ENCODE results near the gene SSH2. TPM values are rescaled to one million over a fixed set of nuclear protein-coding genes. Genes with fewer than 3 reads are reported as not detected.

Gene SSH2
- total RNA-seq, 1 donor from 2014 or later: 23.0 TPM

DNA sequence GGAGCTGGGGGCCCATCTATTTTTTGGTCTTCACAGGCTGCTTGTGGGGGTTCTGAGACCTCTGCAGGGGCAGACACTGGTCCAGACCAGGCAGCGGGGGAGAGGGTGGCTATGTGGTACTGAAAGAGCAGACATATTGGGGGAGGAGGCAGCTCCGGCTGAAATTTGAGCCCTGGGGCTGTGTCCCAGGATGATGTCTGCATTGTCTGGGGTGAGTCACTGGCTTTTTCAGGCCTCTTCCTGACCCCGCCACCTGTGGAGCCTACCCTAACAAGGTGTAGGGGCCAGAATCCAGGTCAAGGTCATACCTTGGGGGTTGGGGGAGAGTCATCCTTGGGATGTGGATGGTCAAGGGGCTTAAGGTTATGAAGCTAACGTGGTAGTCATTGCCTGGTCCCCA lies 309.8 kb downstream of the SSH2 start:
- Histone ChIP-seq H3K9ac (ENCODE audit: low read depth in 1 of 3, low read length in 3 of 3) (peak overlapping the region; percentile 66 to 97 (median 94)), H3K4me3 (ENCODE audit: low read length in 3 of 3) (peak overlapping the region; percentile 76 to 90 (median 79)), H3K4me1 (ENCODE audit: control insufficient read depth in 3 of 3, insufficient read depth in 3 of 3, low read length in 3 of 3) (peaks cover 79 to 83% (median 83%) of the 10 kb centered on the region in 3 donors), H3K27me3 (ENCODE audit: control insufficient read depth in 3 of 3, insufficient read depth in 3 of 3, low read length in 3 of 3) (no peaks in the 10 kb centered on the region), H3K27ac (ENCODE audit: low read depth, low read length) (peak overlapping the region; percentile 97), H3K9me3 (ENCODE audit: control insufficient read depth in 3 of 3, low read length in 3 of 3) (no peaks in the 10 kb centered on the region), H3K36me3 (ENCODE audit: control insufficient read depth in 3 of 3, insufficient read depth in 3 of 3, low read length in 3 of 3) (peaks cover 22 to 43% (median 23%) of the 10 kb centered on the region in 3 donors)

GRCh38 chr17:29619251-29619650 lies 310.8 kb downstream of the SSH2 start:
- Histone ChIP-seq H3K27ac (ENCODE audit: low read depth, low read length) (peak overlapping the region; percentile 97), H3K4me3 (ENCODE audit: low read length in 3 of 3) (peak overlapping the region; percentile 76 to 90 (median 79)), H3K9ac (ENCODE audit: low read depth in 1 of 3, low read length in 3 of 3) (peak overlapping the region; percentile 74 to 97 (median 94)), H3K9me3 (ENCODE audit: control insufficient read depth in 3 of 3, low read length in 3 of 3) (no peaks in the 10 kb centered on the region), H3K4me1 (ENCODE audit: control insufficient read depth in 3 of 3, insufficient read depth in 3 of 3, low read length in 3 of 3) (peaks cover 84 to 86% (median 85%) of the 10 kb centered on the region in 3 donors), H3K36me3 (ENCODE audit: control insufficient read depth in 3 of 3, insufficient read depth in 3 of 3, low read length in 3 of 3) (peaks cover 26 to 43% (median 30%) of the 10 kb centered on the region in 3 donors), H3K27me3 (ENCODE audit: control insufficient read depth in 3 of 3, insufficient read depth in 3 of 3, low read length in 3 of 3) (no peaks in the 10 kb centered on the region)

GRCh38 chr17:29618272-29619065 lies 311.6 kb downstream of the SSH2 start:
- Histone ChIP-seq H3K27ac (ENCODE audit: low read depth, low read length) (peak overlapping the region; percentile 97), H3K4me1 (ENCODE audit: control insufficient read depth in 3 of 3, insufficient read depth in 3 of 3, low read length in 3 of 3) (peaks cover 86 to 88% (median 88%) of the 10 kb centered on the region in 3 donors), H3K9me3 (ENCODE audit: control insufficient read depth in 3 of 3, low read length in 3 of 3) (no peaks in the 10 kb centered on the region), H3K9ac (ENCODE audit: low read depth in 1 of 3, low read length in 3 of 3) (peak overlapping the region; percentile 47 to 97 (median 71)), H3K27me3 (ENCODE audit: control insufficient read depth in 3 of 3, insufficient read depth in 3 of 3, low read length in 3 of 3) (no peaks in the 10 kb centered on the region), H3K4me3 (ENCODE audit: low read length in 3 of 3) (peak overlapping the region; percentile 40 to 76 (median 72)), H3K36me3 (ENCODE audit: control insufficient read depth in 3 of 3, insufficient read depth in 3 of 3, low read length in 3 of 3) (peaks cover 26 to 43% (median 30%) of the 10 kb centered on the region in 3 donors)

- peak overlapping the region; percentile 20 to 97 (median 51) for H3K9ac ChIP-seq (ENCODE audit: low read depth in 1 of 3, low read length in 3 of 3)
- peak overlapping the region; percentile 40 to 76 (median 72) for H3K4me3 ChIP-seq (ENCODE audit: low read length in 3 of 3)
- H3K36me3 ChIP-seq (ENCODE audit: control insufficient read depth in 3 of 3, insufficient read depth in 3 of 3, low read length in 3 of 3): peaks cover 26 to 43% (median 30%) of the 10 kb centered on the region in 3 donors
- H3K4me1 ChIP-seq (ENCODE audit: control insufficient read depth in 3 of 3, insufficient read depth in 3 of 3, low read length in 3 of 3): peaks cover 83 to 86% (median 83%) of the 10 kb centered on the region in 3 donors
- no peaks in the 10 kb centered on the region for H3K27me3 ChIP-seq (ENCODE audit: control insufficient read depth in 3 of 3, insufficient read depth in 3 of 3, low read length in 3 of 3)
- H3K9me3 ChIP-seq (ENCODE audit: control insufficient read depth in 3 of 3, low read length in 3 of 3): no peaks in the 10 kb centered on the region
- H3K27ac ChIP-seq (ENCODE audit: low read depth, low read length): peak overlapping the region; percentile 97
Measured at GRCh38 chr17:29617481-29618271, 312.4 kb downstream of the SSH2 start.

- no peaks in the 10 kb centered on the region for H3K9me3 ChIP-seq (ENCODE audit: control insufficient read depth in 3 of 3, low read length in 3 of 3)
- peaks cover 83 to 86% (median 83%) of the 10 kb centered on the region in 3 donors for H3K4me1 ChIP-seq (ENCODE audit: control insufficient read depth in 3 of 3, insufficient read depth in 3 of 3, low read length in 3 of 3)
- H3K27ac ChIP-seq (ENCODE audit: low read depth, low read length): peak overlapping the region; percentile 97
- H3K27me3 ChIP-seq (ENCODE audit: control insufficient read depth in 3 of 3, insufficient read depth in 3 of 3, low read length in 3 of 3): no peaks in the 10 kb centered on the region
- peaks cover 26 to 40% (median 30%) of the 10 kb centered on the region in 3 donors for H3K36me3 ChIP-seq (ENCODE audit: control insufficient read depth in 3 of 3, insufficient read depth in 3 of 3, low read length in 3 of 3)
- H3K4me3 ChIP-seq (ENCODE audit: low read length in 3 of 3): peak overlapping the region; percentile 38 to 76 (median 72)
- H3K9ac ChIP-seq (ENCODE audit: low read depth in 1 of 3, low read length in 3 of 3): peak overlapping the region; percentile 20 to 97 (median 51)
Measured at GRCh38 chr17:29617125-29617480, 312.9 kb downstream of the SSH2 start.

DNA sequence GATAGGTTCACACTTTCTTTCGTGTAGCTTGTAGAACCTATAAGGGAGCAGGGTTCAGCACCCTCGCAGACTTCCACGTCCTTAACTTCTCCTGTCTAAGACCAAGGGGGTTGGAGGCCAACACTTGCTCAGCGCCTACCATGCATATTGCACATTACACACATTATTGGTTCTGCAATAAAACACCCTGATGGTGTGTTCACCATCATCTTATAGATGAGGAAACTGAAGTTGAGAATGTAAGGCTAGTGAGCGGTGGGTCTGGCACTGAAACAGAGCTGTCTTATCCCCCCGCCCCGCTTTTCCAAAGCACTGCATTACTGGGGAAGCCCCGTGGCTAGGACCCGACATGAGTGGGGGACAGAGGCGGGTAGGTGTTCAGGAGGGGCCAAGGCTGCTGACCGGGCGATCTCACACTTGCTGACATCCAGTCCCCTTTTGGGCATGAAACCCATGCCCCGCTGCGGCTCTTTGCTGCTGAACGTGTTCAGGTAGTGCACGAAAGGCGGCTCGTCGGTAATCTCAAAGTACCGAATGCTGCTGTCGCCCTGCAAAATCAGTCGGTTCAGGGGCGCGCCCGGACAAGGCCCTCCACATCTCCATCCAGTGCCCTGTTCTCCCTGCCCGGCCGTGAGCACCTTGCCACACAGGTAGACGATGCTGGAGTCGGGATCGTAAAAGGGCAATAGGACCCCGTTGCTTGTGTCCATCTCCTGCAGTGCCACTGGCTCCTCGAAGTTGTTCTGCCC lies 313.6 kb downstream of the SSH2 start:
- Histone ChIP-seq H3K27ac (ENCODE audit: low read depth, low read length) (peak overlapping the region; percentile 47), H3K9ac (ENCODE audit: low read depth in 1 of 3, low read length in 3 of 3) (peak overlapping the region in 2 of 3 donors; percentile 20 to 97), H3K36me3 (ENCODE audit: control insufficient read depth in 3 of 3, insufficient read depth in 3 of 3, low read length in 3 of 3) (peaks cover 26 to 35% (median 30%) of the 10 kb centered on the region in 3 donors), H3K4me3 (ENCODE audit: low read length in 3 of 3) (peak overlapping the region; percentile 38 to 67 (median 56)), H3K9me3 (ENCODE audit: control insufficient read depth in 3 of 3, low read length in 3 of 3) (no peaks in the 10 kb centered on the region), H3K27me3 (ENCODE audit: control insufficient read depth in 3 of 3, insufficient read depth in 3 of 3, low read length in 3 of 3) (no peaks in the 10 kb centered on the region), H3K4me1 (ENCODE audit: control insufficient read depth in 3 of 3, insufficient read depth in 3 of 3, low read length in 3 of 3) (peaks cover 79 to 82% (median 81%) of the 10 kb centered on the region in 3 donors)

DNA sequence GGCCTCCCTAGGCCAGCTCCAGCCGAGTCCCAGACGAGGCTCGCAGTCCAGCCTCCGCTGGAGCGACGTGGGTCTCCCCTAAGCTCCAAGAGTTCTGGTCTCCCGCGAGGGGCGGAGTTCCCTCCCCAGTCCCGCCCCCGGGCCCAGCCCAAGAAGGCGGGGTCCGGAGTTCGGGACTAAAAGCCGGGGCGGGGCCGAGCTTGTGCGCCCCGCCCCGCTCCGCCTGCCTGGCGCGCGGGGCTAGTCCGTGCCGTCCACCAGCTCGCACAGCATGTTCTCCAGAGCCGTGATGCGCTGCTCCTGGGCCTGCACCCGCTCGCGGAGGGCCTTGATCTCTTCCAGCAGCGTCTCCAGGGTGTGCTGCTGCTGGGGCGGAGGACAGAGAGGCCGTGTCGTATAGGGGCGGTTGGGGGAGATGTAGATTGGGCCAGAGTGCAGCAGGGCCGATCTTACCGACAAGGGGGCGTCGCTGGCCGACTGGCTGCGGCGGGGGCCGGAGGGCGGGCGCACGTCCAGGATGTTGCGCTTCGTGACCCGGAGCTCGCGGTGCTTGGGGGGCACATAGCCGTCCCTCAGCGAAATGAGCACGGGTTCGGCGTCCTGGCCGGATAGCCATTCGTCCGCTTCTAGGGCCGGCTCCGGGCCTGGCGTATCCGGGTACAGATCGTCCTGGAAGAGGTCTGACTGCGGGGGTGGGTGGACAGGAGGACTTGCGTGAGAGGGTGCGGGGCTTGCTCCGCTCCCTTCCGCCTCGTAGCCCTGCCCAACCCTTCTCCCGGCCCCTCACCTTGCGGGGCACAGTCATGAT lies 314.3 kb downstream of the SSH2 start:
- Histone ChIP-seq H3K36me3 (ENCODE audit: control insufficient read depth in 3 of 3, insufficient read depth in 3 of 3, low read length in 3 of 3) (peaks cover 20 to 27% (median 24%) of the 10 kb centered on the region in 3 donors), H3K9me3 (ENCODE audit: control insufficient read depth in 3 of 3, low read length in 3 of 3) (no peaks in the 10 kb centered on the region), H3K9ac (ENCODE audit: low read depth in 1 of 3, low read length in 3 of 3) (peak overlapping the region in 2 of 3 donors; percentile 32 to 70), H3K4me1 (ENCODE audit: control insufficient read depth in 3 of 3, insufficient read depth in 3 of 3, low read length in 3 of 3) (peaks cover 71 to 74% (median 73%) of the 10 kb centered on the region in 3 donors), H3K4me3 (ENCODE audit: low read length in 3 of 3) (peak overlapping the region; percentile 48 to 67 (median 56)), H3K27me3 (ENCODE audit: control insufficient read depth in 3 of 3, insufficient read depth in 3 of 3, low read length in 3 of 3) (no peaks in the 10 kb centered on the region), H3K27ac (ENCODE audit: low read depth, low read length) (peak overlapping the region; percentile 47)

DNA sequence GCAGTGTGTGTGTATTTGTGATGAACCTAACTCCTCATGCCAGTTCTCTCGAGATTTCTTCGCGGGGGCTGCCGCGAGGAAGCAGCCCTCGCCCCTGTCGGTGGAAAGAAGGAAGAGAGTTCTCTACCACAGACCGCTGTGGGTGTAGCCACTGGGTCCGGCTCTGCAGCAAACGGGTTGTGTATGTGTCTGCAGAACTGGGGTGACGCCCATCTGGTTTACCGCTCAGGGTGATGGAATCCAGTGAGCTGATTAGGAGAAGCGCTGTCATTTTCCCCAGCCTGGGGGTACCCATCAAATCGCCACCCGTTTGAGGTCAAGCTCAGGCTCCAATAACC lies 315.0 kb downstream of the SSH2 start:
- Histone ChIP-seq H3K27me3 (ENCODE audit: control insufficient read depth in 3 of 3, insufficient read depth in 3 of 3, low read length in 3 of 3) (no peaks in the 10 kb centered on the region), H3K4me3 (ENCODE audit: low read length in 3 of 3) (peak overlapping the region in 2 of 3 donors; percentile 48 to 56), H3K27ac (ENCODE audit: low read depth, low read length) (peak overlapping the region; percentile 47), H3K9ac (ENCODE audit: low read depth in 1 of 3, low read length in 3 of 3) (peak overlapping the region in 1 of 3 donors; percentile 77), H3K36me3 (ENCODE audit: control insufficient read depth in 3 of 3, insufficient read depth in 3 of 3, low read length in 3 of 3) (peaks cover 20 to 24% (median 23%) of the 10 kb centered on the region in 3 donors), H3K9me3 (ENCODE audit: control insufficient read depth in 3 of 3, low read length in 3 of 3) (no peaks in the 10 kb centered on the region), H3K4me1 (ENCODE audit: control insufficient read depth in 3 of 3, insufficient read depth in 3 of 3, low read length in 3 of 3) (peaks cover 64 to 67% (median 66%) of the 10 kb centered on the region in 3 donors)

Measured in skeletal muscle tissue (tissue), 4 donors.